ENCODE measurements around the gene RTTN. TPM values are rescaled to one million over a fixed set of nuclear protein-coding genes. Genes with fewer than 3 reads are reported as not detected.
A peak's percentile ranks its signal among the peaks of the same experiment; 100 is the strongest.

The RTTN gene
- total and polyA plus RNA-seq, 2 of the 13 experiments (the other 11 are each of a cell fraction or from before 2014, with no cell fraction given), result 5.4 to 18.7 TPM

- TF ChIP-seq PATZ1 (CRISPR knock-in tag; IDR thresholded peaks at IDR 0.05) (peak; percentile 43; the same call in 1 of the 2 replicates), CREM (IDR thresholded peaks at IDR 0.05) (peak; percentile 23; the same call in 1 of the 2 replicates), CREM (CRISPR knock-in tag; IDR thresholded peaks at IDR 0.05) (no peak), TBP (CRISPR knock-in tag; IDR thresholded peaks at IDR 0.05) (no peak), ATF4 (CRISPR knock-in tag; IDR thresholded peaks at IDR 0.05) (no peak), PPARG (CRISPR knock-in tag; conservative IDR thresholded peaks at IDR 0.05) (peak; percentile 45; the same call in 1 of the 2 replicates), FOXP1 (IDR thresholded peaks at IDR 0.05) (no peak), FOXP1 (CRISPR knock-in tag; IDR thresholded peaks at IDR 0.05) (peak; percentile 38; the same call in 1 of the 2 replicates), MIXL1 (CRISPR knock-in tag; IDR thresholded peaks at IDR 0.05) (0 out of 2 replicates have a peak, but pooled peaks have one; percentile 15), CREB1 (IDR thresholded peaks at IDR 0.05) (no peak), CREB1 (CRISPR knock-in tag; IDR thresholded peaks at IDR 0.05) (no peak), ARID3A (IDR thresholded peaks at IDR 0.05; ENCODE audit: low read depth, low read length) (0 out of 2 replicates have a peak, but pooled peaks have one; percentile 33), TCF7 (IDR thresholded peaks at IDR 0.05; ENCODE audit: low read depth) (peak; percentile 25; the same call in 1 of the 2 replicates), ZKSCAN5 (CRISPR knock-in tag; IDR thresholded peaks at IDR 0.05) (no peak), FOXJ3 (CRISPR knock-in tag; IDR thresholded peaks at IDR 0.05; ENCODE audit: borderline replicate concordance) (peak; percentile 49; the same call in 1 of the 2 replicates), TAF15 (IDR thresholded peaks at IDR 0.05; ENCODE audit: low read depth, low read length, poor library complexity, severe bottlenecking) (no peak), RARA (CRISPR knock-in tag; IDR thresholded peaks at IDR 0.05) (0 out of 2 replicates have a peak, but pooled peaks have one; percentile 27), SMAD1 (CRISPR knock-in tag; IDR thresholded peaks at IDR 0.05; ENCODE audit: borderline replicate concordance, low read depth) (no peak), SOX6 (IDR thresholded peaks at IDR 0.05) (no peak), SOX6 (CRISPR knock-in tag; IDR thresholded peaks at IDR 0.05) (peak; percentile 91), FOXA1 (IDR thresholded peaks at IDR 0.05) (no peak), FOXA1 (CRISPR knock-in tag; IDR thresholded peaks at IDR 0.05) (peak; percentile 72), CBFB (CRISPR knock-in tag; IDR thresholded peaks at IDR 0.05) (peak; percentile 89), NCOR1 (IDR thresholded peaks at IDR 0.05; ENCODE audit: borderline replicate concordance, low read length) (no peak; the same call in 1 of the 2 replicates), ZNF839 (CRISPR knock-in tag; IDR thresholded peaks at IDR 0.05; ENCODE audit: borderline replicate concordance) (no peak), TBL1XR1 (IDR thresholded peaks at IDR 0.05; ENCODE audit: borderline replicate concordance, low read length, partially characterized antibody) (no peak), JDP2 (CRISPR knock-in tag; IDR thresholded peaks at IDR 0.05; ENCODE audit: borderline replicate concordance) (no peak), FOXA3 (CRISPR knock-in tag; IDR thresholded peaks at IDR 0.05) (peak; percentile 60), SOX13 (IDR thresholded peaks at IDR 0.05) (peak; percentile 83), SOX13 (CRISPR knock-in tag; conservative IDR thresholded peaks at IDR 0.05 in 1 of 2, IDR thresholded peaks at IDR 0.05 in 1 of 2) (peak in 1 of 2 experiments; percentile 97; a peak in 2 of 4 replicates), NR2F6 (IDR thresholded peaks at IDR 0.05) (peak; percentile 97), NR2F6 (CRISPR knock-in tag; IDR thresholded peaks at IDR 0.05) (peak; percentile 77)
These were observed 59.3 kb downstream of the RTTN start (continued) for GRCh38 chr18:70146174-70146573.
